Measurements from ENCODE around the gene PAQR9. TPM values are rescaled to one million over a fixed set of nuclear protein-coding genes. Genes with fewer than 3 reads are reported as not detected.

PAQR9 gene
- total RNA-seq, 1 experiment from 2014 or later = not detected

DNA sequence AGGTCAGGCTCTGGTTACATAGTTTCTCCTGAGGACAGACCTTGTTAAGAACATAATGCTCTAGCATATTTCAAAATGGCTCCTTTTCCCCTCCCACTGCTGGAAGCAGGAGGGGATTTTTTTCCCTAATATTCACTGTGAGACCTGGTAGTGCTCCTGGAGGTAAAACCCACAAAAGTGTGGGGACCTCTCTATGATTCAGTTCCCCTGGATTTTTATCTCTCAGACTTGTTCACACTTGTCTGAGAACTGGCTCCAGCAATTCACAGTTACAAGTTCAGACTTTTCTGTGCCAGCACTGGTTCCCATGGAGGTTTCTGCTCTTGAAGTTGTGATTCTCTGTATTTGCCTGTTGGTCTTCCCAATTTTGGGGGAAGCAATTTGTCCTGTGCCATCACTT, 38.3 kb downstream of the PAQR9 start:
- no peaks in the 10 kb centered on the region; the same call in 1 of the 2 replicates for H3K27me3 ChIP-seq (replicated peaks; ENCODE audit: control insufficient read depth, insufficient read depth, low read length)
- H3K4me1 Mint-ChIP-seq (ENCODE audit: low read depth, unreplicated experiment) = no peaks in the 10 kb centered on the region
- no peak for DNase-seq
- ChIA-PET POLR2A (no interaction called here), CTCF (no interaction called here)
- no peak overlapping the region for H3K27ac Mint-ChIP-seq (ENCODE audit: unreplicated experiment)
- H3K36me3 ChIP-seq (ENCODE audit: control insufficient read depth, insufficient read depth, low read length) = no peaks in the 10 kb centered on the region
- no peak overlapping the region for H3K4me3 Mint-ChIP-seq (ENCODE audit: unreplicated experiment)
- H3K27me3 Mint-ChIP-seq (ENCODE audit: insufficient read depth, unreplicated experiment) = peaks cover 9% of the 10 kb centered on the region
- intact Hi-C loops (cut with micrococcal nuclease; ENCODE audit: unreplicated experiment) = no loop called here
- H3K36me3 Mint-ChIP-seq (ENCODE audit: insufficient read depth, unreplicated experiment) = no peaks in the 10 kb centered on the region
- no peaks in the 10 kb centered on the region for H3K9me3 Mint-ChIP-seq (ENCODE audit: unreplicated experiment)
- no peaks in the 10 kb centered on the region for H3K4me1 ChIP-seq
- TF ChIP-seq, protein P1, sequence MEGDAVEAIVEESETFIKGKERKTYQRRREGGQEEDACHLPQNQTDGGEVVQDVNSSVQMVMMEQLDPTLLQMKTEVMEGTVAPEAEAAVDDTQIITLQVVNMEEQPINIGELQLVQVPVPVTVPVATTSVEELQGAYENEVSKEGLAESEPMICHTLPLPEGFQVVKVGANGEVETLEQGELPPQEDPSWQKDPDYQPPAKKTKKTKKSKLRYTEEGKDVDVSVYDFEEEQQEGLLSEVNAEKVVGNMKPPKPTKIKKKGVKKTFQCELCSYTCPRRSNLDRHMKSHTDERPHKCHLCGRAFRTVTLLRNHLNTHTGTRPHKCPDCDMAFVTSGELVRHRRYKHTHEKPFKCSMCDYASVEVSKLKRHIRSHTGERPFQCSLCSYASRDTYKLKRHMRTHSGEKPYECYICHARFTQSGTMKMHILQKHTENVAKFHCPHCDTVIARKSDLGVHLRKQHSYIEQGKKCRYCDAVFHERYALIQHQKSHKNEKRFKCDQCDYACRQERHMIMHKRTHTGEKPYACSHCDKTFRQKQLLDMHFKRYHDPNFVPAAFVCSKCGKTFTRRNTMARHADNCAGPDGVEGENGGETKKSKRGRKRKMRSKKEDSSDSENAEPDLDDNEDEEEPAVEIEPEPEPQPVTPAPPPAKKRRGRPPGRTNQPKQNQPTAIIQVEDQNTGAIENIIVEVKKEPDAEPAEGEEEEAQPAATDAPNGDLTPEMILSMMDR (IDR thresholded peaks at IDR 0.05; ENCODE audit: insufficient read depth in 1 of 2, low read depth in 1 of 2, low read length in 1 of 2, severe bottlenecking in 1 of 2, unreplicated experiment in 1 of 2) = no peak
- no peak overlapping the region for H3K4me3 ChIP-seq (ENCODE audit: low read depth, low read length)
- H3K9me3 ChIP-seq = 0 out of 2 replicates have a peak, but pooled peaks cover 3% of the 10 kb centered on the region
- BruUV-seq (replicated peaks) = no TSS peak

DNA sequence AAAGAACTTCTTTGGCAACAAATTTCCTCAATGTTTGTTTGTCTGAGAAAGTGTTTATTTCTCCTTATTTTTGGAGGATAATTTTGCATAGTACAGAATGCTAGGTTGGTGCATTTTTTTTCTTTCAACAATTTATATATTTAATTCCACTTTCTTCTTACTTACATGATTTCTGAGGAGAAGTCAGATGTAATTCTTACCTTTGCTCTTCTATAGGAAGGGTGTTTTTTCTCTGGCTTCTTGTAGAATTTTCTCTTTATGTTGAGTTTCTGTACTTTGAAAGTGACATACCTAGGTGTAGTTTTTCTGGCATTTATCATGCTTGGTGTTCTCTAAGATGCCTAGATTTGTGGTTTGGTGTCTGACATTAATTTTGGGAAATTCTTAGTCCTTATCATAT, 39.8 kb downstream of the PAQR9 start:
- BruUV-seq (replicated peaks) = no TSS peak
- no peak overlapping the region for H3K4me3 Mint-ChIP-seq (ENCODE audit: unreplicated experiment)
- ChIA-PET CTCF (no interaction called here), POLR2A (no interaction called here)
- 0 out of 2 replicates have a peak, but pooled peaks cover 3% of the 10 kb centered on the region for H3K9me3 ChIP-seq
- H3K27me3 Mint-ChIP-seq (ENCODE audit: insufficient read depth, unreplicated experiment) = peaks cover 9% of the 10 kb centered on the region
- H3K27me3 ChIP-seq (replicated peaks; ENCODE audit: control insufficient read depth, insufficient read depth, low read length) = no peaks in the 10 kb centered on the region; the same call in 1 of the 2 replicates
- H3K27ac Mint-ChIP-seq (ENCODE audit: unreplicated experiment) = no peak overlapping the region
- TF ChIP-seq, protein P1 (IDR thresholded peaks at IDR 0.05; ENCODE audit: insufficient read depth in 1 of 2, low read depth in 1 of 2, low read length in 1 of 2, severe bottlenecking in 1 of 2, unreplicated experiment in 1 of 2) = no peak
- H3K4me1 Mint-ChIP-seq (ENCODE audit: low read depth, unreplicated experiment) = no peaks in the 10 kb centered on the region
- H3K36me3 Mint-ChIP-seq (ENCODE audit: insufficient read depth, unreplicated experiment) = no peaks in the 10 kb centered on the region
- no peaks in the 10 kb centered on the region for H3K36me3 ChIP-seq (ENCODE audit: control insufficient read depth, insufficient read depth, low read length)
- no peaks in the 10 kb centered on the region for H3K4me1 ChIP-seq
- H3K9me3 Mint-ChIP-seq (ENCODE audit: unreplicated experiment) = no peaks in the 10 kb centered on the region
- intact Hi-C loops (cut with micrococcal nuclease; ENCODE audit: unreplicated experiment) = no loop called here
- no peak overlapping the region for H3K4me3 ChIP-seq (ENCODE audit: low read depth, low read length)
- no peak for DNase-seq

DNA sequence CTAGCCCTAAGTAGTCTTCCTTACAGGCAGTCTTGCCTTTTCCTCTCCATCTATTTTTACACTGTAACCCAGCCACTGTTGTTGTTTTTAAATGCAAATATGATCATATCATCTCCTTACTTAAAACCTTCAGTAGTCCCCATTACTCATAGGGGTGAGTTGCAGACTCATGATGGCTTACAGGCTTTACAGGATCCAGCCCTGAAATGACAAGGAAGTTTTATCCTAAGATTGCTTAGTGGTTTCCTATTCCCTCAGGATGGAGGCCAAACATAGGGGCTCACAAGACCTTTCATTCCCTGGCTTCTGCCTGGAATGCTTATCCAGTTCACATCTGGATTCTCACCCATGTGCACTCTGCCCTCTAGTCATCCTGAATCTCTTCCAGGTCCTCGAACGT, 46.9 kb downstream of the PAQR9 start:
- Mint-ChIP-seq H3K27ac (ENCODE audit: unreplicated experiment) (no peak overlapping the region), H3K9me3 (ENCODE audit: unreplicated experiment) (no peaks in the 10 kb centered on the region), H3K4me1 (ENCODE audit: low read depth, unreplicated experiment) (no peaks in the 10 kb centered on the region), H3K4me3 (ENCODE audit: unreplicated experiment) (no peak overlapping the region), H3K36me3 (ENCODE audit: insufficient read depth, unreplicated experiment) (no peaks in the 10 kb centered on the region), H3K27me3 (ENCODE audit: insufficient read depth, unreplicated experiment) (peaks cover 8% of the 10 kb centered on the region)
- Histone ChIP-seq H3K4me3 (ENCODE audit: low read depth, low read length) (no peak overlapping the region), H3K9me3 (no peaks in the 10 kb centered on the region), H3K36me3 (ENCODE audit: control insufficient read depth, insufficient read depth, low read length) (no peaks in the 10 kb centered on the region), H3K4me1 (no peaks in the 10 kb centered on the region), H3K27me3 (replicated peaks; ENCODE audit: control insufficient read depth, insufficient read depth, low read length) (no peaks in the 10 kb centered on the region)
- BruUV-seq (replicated peaks) = no TSS peak
- TF ChIP-seq, protein P1 (IDR thresholded peaks at IDR 0.05; ENCODE audit: insufficient read depth in 1 of 2, low read depth in 1 of 2, low read length in 1 of 2, severe bottlenecking in 1 of 2, unreplicated experiment in 1 of 2) = no peak
- DNase-seq = no peak
- intact Hi-C loops (cut with micrococcal nuclease; ENCODE audit: unreplicated experiment) = no loop called here
- POLR2A ChIA-PET = no interaction called here
- CTCF ChIA-PET = interaction anchor here (0.5 kb wide), 1 partner anchor 231 kb away, joined by 3 read pairs; no protein-coding TSS in a partner anchor

Measured in Caco-2 (cell line).